ENCODE results near the gene TMEM117.
"Not testable (repeated sequence)": the region's sequence is repeated elsewhere in the genome, so short reads cannot be mapped to it uniquely, and the experiment has no call there.

The TMEM117 gene

GRCh38 chr12:43968736-43969135 lies 132.9 kb downstream of the TMEM117 start:
- DNase-seq: no peak

GRCh38 chr12:43969882-43970281 lies 134.0 kb downstream of the TMEM117 start:
- no peak for DNase-seq

- no peak for DNase-seq
These were observed 137.5 kb downstream of the TMEM117 start for GRCh38 chr12:43973385-43973784.

GRCh38 chr12:43973993-43974392 lies 138.1 kb downstream of the TMEM117 start:
- DNase-seq: no peak

GRCh38 chr12:43976027-43976426 lies 140.1 kb downstream of the TMEM117 start:
- no peak for DNase-seq

GRCh38 chr12:43978556-43978955 lies 142.7 kb downstream of the TMEM117 start:
- DNase-seq: no peak

GRCh38 chr12:43979450-43979849 lies 143.6 kb downstream of the TMEM117 start:
- no peak for DNase-seq

GRCh38 chr12:43980627-43981191 lies 144.8 kb downstream of the TMEM117 start:
- DNase-seq: no peak

- no peak for DNase-seq
These were observed 145.8 kb downstream of the TMEM117 start for GRCh38 chr12:43981726-43982125.

GRCh38 chr12:43982544-43982943 lies 146.7 kb downstream of the TMEM117 start:
- DNase-seq: no peak

- no peak for DNase-seq
These were observed 153.1 kb downstream of the TMEM117 start for GRCh38 chr12:43988838-43989560.

- no peak for DNase-seq
These were observed 157.0 kb downstream of the TMEM117 start for GRCh38 chr12:43992856-43993255.

GRCh38 chr12:44000309-44000952 lies 164.6 kb downstream of the TMEM117 start:
- DNase-seq: no peak

GRCh38 chr12:44002607-44003006 lies 166.7 kb downstream of the TMEM117 start:
- DNase-seq: no peak

GRCh38 chr12:44003721-44004120 lies 167.8 kb downstream of the TMEM117 start:
- no peak for DNase-seq

- DNase-seq: no peak
These were observed 179.6 kb downstream of the TMEM117 start for GRCh38 chr12:44015333-44015941.

- no peak for DNase-seq
These were observed 181.3 kb downstream of the TMEM117 start for GRCh38 chr12:44017216-44017615.

GRCh38 chr12:44019118-44019517 lies 183.2 kb downstream of the TMEM117 start:
- DNase-seq: no peak

- DNase-seq: no peak
These were observed 184.7 kb downstream of the TMEM117 start for GRCh38 chr12:44020555-44020954.

- DNase-seq: no peak
These were observed 185.6 kb downstream of the TMEM117 start for GRCh38 chr12:44021471-44021971.

GRCh38 chr12:44025499-44025898 lies 189.6 kb downstream of the TMEM117 start:
- no peak for DNase-seq

GRCh38 chr12:44026046-44026445 lies 190.2 kb downstream of the TMEM117 start:
- DNase-seq: no peak

GRCh38 chr12:44026926-44027325 lies 191.0 kb downstream of the TMEM117 start:
- not testable (repeated sequence) for DNase-seq

GRCh38 chr12:44029194-44029593 lies 193.3 kb downstream of the TMEM117 start:
- no peak for DNase-seq
